ENCODE measurements around the gene GDNF.
A peak's percentile ranks its signal among the peaks of the same experiment; 100 is the strongest.

Gene GDNF, protein sequence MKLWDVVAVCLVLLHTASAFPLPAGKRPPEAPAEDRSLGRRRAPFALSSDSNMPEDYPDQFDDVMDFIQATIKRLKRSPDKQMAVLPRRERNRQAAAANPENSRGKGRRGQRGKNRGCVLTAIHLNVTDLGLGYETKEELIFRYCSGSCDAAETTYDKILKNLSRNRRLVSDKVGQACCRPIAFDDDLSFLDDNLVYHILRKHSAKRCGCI

DNA sequence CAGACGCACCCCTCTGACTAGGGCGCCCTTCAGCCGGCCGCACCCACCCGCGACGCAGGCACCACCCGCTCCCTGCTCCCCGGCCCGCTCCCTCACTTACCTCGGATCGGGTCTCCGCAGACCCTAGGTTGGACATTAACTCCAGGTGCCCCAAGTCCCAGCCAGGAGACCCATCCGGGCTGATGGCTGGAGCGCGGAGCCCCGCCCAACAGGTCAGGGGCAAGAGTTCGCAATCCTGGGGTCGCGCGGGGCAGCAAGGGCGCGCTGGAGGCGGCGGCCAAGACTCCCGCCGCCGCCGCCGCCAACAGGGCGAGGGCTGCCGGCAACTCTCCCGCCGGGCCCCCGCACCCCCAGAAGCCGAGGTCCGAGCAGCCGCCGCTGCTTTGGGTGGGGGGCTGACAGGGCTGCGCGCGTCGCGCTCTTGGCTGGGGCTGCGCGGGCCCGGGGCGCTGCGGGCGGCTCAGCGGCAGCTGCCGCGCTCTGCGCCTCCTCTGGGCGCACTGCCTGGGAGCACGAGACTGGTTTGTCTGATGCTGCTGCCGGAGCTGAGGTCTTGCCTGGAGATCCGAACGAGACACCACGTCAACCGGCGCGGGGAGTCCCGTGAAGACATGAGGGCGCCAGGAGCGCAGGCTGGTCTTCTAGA lies at the start of gene GDNF:
Gene GDNF, minus strand, starts transcription at position 635 of the 646 bp plus-strand sequence. CDS start 5,245 bp downstream, outside the sequence.
- H3K4me3 Mint-ChIP-seq = peak within 1 kb of the TSS; percentile 61
- peaks cover 83% of the 10 kb centered on the region for H3K27me3 Mint-ChIP-seq
- no peak for ATAC-seq (replicated peaks; ENCODE audit: extremely low read depth, poor library complexity, severe bottlenecking)
- no peaks in the 10 kb centered on the region for H3K36me3 Mint-ChIP-seq (ENCODE audit: insufficient read depth)
- H3K9me3 Mint-ChIP-seq = no peaks in the 10 kb centered on the region
- no peak within 1 kb of the TSS for H3K27ac Mint-ChIP-seq (ENCODE audit: low read depth)
- H3K4me1 Mint-ChIP-seq = peaks cover 16% of the 10 kb centered on the region
- no peak for DNase-seq (ENCODE audit: low spot score in 2 of 2)

DNA sequence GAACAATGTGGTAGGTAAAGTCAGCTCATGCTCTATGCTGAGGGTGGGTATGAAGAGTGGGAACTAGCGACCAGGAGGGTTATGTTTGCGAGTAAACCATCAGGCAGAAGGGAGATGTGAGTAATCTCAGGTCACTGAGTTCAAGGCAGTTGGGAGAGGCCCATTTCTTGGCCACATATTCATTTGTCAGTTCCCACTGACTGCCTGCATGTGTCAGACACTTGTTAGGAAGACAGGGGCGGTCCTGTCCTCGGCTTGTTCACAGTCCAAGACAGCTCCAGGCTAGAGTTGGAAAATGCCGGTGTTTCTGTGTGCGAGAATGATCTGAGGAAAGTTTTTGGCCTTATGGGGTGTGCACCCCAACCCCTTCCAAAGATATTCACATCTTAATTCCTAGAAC lies 48.6 kb upstream of the GDNF start:
- Mint-ChIP-seq H3K27me3 (peaks cover 39% of the 10 kb centered on the region), H3K4me1 (no peaks in the 10 kb centered on the region), H3K4me3 (no peak overlapping the region), H3K9me3 (no peaks in the 10 kb centered on the region), H3K36me3 (ENCODE audit: insufficient read depth) (no peaks in the 10 kb centered on the region), H3K27ac (ENCODE audit: low read depth) (no peak overlapping the region)
- ATAC-seq (replicated peaks; ENCODE audit: extremely low read depth, poor library complexity, severe bottlenecking) (no peak), DNase-seq (ENCODE audit: low spot score in 2 of 2) (no peak)

DNA sequence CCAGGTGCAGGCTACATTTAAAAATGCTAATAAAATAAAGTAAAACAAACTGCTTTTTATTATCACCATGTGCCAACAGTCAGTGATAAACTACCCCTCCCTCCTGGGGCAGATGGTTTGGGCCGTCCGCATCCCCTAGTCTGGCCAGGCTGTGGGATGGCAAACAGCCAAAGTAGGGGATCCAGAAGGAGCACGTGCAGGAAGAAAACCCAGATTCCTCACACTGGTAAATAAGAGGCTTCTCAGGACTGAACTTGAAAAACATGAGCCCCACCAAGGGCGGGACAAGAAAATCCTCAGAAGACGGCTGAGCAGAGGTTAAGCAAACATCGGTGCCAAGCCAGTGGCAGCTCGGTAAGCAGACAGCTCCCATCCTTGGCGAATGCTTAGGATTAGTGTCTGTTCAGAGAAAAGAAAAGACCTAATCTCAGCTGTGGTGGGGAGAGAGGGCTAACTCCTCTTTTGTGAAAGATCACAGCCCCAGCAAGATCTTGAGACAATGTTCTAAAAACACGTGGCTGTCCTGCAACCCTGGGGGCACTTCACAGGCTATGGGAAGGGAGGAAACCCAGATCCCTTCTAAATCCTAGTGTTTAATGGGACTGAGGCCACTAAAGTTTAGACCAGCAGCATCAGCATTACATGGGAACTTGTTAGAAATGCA lies 46.5 kb upstream of the GDNF start:
- no peak overlapping the region for H3K27ac Mint-ChIP-seq (ENCODE audit: low read depth)
- peaks cover 7% of the 10 kb centered on the region for H3K9me3 Mint-ChIP-seq
- ATAC-seq (replicated peaks; ENCODE audit: extremely low read depth, poor library complexity, severe bottlenecking) (no peak), DNase-seq (ENCODE audit: low spot score in 2 of 2) (no peak)
- H3K36me3 Mint-ChIP-seq (ENCODE audit: insufficient read depth) = no peaks in the 10 kb centered on the region
- no peak overlapping the region for H3K4me3 Mint-ChIP-seq
- peaks cover 48% of the 10 kb centered on the region for H3K27me3 Mint-ChIP-seq
- no peaks in the 10 kb centered on the region for H3K4me1 Mint-ChIP-seq

DNA sequence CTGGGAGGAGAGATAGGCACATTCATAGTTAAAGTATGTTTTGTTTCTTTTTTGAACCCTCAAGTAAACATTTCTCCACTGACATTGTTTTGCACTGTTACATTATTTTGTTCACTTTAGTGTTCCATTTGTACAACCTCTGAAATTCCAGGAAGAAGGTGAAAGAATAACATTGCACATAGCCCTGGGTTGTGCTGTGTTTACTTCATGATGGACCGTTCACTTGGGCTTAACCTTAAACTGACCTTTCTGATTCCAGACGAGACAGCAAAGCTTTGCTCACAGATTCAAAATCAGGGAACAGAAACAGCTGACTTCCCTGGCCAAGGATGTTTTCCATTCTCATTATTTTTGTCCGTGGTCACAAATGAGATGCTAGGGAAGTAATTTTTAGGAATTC lies 42.8 kb upstream of the GDNF start:
- no peak overlapping the region for H3K27ac Mint-ChIP-seq (ENCODE audit: low read depth)
- DNase-seq (ENCODE audit: low spot score in 2 of 2) (no peak), ATAC-seq (replicated peaks; ENCODE audit: extremely low read depth, poor library complexity, severe bottlenecking) (no peak)
- H3K27me3 Mint-ChIP-seq = peaks cover 39% of the 10 kb centered on the region
- H3K9me3 Mint-ChIP-seq = peaks cover 14% of the 10 kb centered on the region
- H3K4me1 Mint-ChIP-seq = no peaks in the 10 kb centered on the region
- H3K36me3 Mint-ChIP-seq (ENCODE audit: insufficient read depth) = no peaks in the 10 kb centered on the region
- no peak overlapping the region for H3K4me3 Mint-ChIP-seq

DNA sequence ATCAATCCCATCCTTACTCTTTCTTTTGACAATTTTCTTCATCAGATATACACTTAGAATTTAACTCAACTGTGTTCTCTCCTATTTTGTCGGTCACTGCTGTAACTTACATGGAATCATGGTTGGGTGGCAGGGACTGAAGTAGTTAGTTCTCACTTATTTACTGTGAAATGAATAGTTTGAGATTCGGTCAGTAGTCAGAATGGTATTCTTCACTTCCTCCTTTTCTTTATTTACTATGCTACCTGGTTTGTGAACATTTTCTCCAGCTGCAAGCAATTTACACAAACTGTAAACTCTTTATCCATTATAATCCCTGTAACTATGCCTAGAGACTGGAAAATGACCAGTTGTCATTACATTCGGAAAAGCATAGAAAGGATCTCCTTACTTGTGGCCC lies 41.5 kb upstream of the GDNF start:
- Mint-ChIP-seq H3K4me1 (no peaks in the 10 kb centered on the region), H3K27ac (ENCODE audit: low read depth) (no peak overlapping the region), H3K36me3 (ENCODE audit: insufficient read depth) (no peaks in the 10 kb centered on the region), H3K9me3 (peaks cover 14% of the 10 kb centered on the region), H3K4me3 (no peak overlapping the region), H3K27me3 (peaks cover 39% of the 10 kb centered on the region)
- no peak for ATAC-seq (replicated peaks; ENCODE audit: extremely low read depth, poor library complexity, severe bottlenecking)
- DNase-seq (ENCODE audit: low spot score in 2 of 2) = no peak

DNA sequence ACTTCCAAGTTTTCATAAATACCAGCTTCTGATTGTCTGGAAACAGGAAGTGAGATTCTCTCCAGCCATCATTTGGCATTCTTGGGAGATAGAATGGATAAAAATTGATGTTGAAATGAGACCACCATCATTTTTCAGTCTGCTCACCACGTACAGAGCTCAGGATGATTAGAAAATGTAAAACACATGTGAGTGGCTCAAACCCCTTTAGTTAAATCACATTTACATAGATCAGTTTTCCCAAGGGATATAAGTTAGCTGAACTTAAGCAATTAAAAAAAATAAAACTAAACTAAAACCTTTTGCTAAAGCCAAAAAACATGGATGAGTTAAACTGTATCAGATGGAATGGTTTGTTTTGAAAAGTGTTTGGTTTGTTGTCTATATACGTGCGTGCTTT lies 37.1 kb upstream of the GDNF start:
- no peak overlapping the region for H3K4me3 Mint-ChIP-seq
- H3K36me3 Mint-ChIP-seq (ENCODE audit: insufficient read depth) = no peaks in the 10 kb centered on the region
- H3K27me3 Mint-ChIP-seq = peaks cover 13% of the 10 kb centered on the region
- H3K9me3 Mint-ChIP-seq = peaks cover 13% of the 10 kb centered on the region
- no peak for DNase-seq (ENCODE audit: low spot score in 2 of 2)
- ATAC-seq (replicated peaks; ENCODE audit: extremely low read depth, poor library complexity, severe bottlenecking) = no peak
- no peaks in the 10 kb centered on the region for H3K4me1 Mint-ChIP-seq
- no peak overlapping the region for H3K27ac Mint-ChIP-seq (ENCODE audit: low read depth)

DNA sequence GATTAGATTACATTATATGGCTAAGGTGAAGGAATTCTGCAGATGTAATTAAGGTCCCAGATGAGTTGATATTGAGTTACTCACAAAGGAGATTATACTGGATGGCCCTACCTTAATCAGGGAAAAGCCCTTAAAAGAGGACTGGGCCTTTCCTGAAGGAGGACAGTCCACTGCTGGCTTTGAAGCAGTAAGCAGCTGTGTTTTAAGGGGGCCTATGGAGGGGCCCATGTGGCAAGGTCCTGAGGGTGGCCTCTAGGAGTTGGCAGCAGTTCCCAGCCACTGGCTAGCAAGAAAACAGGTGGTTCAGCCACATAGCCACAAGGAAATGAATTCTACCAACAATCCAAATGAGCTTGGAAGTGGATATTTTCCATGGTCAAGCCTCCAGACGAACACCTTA lies 36.4 kb upstream of the GDNF start:
- ATAC-seq (replicated peaks; ENCODE audit: extremely low read depth, poor library complexity, severe bottlenecking) = no peak
- no peaks in the 10 kb centered on the region for H3K36me3 Mint-ChIP-seq (ENCODE audit: insufficient read depth)

DNA sequence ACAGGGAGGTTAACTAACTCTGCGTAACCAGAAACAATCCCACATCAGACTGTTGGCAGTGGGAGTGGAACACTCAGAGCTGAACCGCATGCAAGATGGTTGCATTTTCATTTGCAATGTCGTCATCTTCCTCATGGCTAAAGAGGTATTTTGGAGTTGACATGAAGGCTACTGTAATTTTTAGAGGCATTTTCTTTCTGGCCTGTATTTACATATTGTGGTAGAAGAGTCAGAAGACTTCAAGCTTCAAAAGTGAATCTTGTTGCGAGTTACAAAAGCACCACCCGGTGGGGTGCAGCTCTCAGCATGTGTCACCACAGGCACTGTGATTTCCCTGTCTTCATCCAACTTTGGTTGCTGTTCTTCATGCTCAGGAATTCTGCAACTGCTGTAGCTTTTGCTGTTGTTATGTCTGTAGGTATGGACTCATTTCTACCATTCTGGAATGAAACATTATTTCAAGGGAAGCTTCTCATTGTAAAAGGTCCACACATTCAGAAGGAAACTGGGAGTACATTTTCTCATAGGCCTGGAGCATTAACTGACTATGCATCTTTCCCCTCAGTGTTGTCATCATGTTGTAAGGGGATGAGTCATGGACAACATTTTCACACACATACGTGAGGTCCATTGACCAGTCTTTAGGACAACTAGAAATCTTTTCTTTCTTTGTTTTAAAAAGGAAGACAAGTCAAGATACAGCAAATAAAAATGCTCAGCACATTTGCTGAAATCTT lies 35.4 kb upstream of the GDNF start:
- ATAC-seq (replicated peaks; ENCODE audit: extremely low read depth, poor library complexity, severe bottlenecking) = no peak
- H3K4me1 Mint-ChIP-seq = no peaks in the 10 kb centered on the region
- H3K4me3 Mint-ChIP-seq = no peak overlapping the region
- H3K36me3 Mint-ChIP-seq (ENCODE audit: insufficient read depth) = no peaks in the 10 kb centered on the region
- no peaks in the 10 kb centered on the region for H3K27me3 Mint-ChIP-seq
- H3K9me3 Mint-ChIP-seq = peaks cover 7% of the 10 kb centered on the region
- DNase-seq (ENCODE audit: low spot score in 2 of 2) = no peak
- H3K27ac Mint-ChIP-seq (ENCODE audit: low read depth) = no peak overlapping the region

More for the DNA sequence above, 36.4 kb upstream of the GDNF start:
- DNase-seq (ENCODE audit: low spot score in 2 of 2) = no peak
- H3K9me3 Mint-ChIP-seq = peaks cover 7% of the 10 kb centered on the region
- peaks cover 6% of the 10 kb centered on the region for H3K27me3 Mint-ChIP-seq
- H3K4me3 Mint-ChIP-seq = no peak overlapping the region
- no peak overlapping the region for H3K27ac Mint-ChIP-seq (ENCODE audit: low read depth)
- no peaks in the 10 kb centered on the region for H3K4me1 Mint-ChIP-seq

DNA sequence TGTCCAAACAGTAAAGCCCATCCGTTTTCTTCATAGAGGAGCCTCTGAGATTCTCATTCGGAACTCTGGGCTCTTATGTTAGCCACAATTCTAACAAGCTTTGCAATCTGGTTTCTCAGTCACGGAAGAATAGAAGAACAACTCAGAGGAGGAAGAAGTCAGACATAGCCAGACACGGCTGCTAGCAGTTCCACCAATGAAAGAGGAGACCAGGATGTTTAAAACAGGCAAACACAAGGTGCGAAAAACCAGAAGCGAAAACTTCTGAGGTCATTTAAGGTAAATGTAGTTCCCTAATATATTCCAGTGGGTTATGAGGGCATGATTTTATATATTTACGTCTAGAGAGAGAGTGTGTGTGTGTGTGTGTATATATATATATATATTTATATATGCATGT lies 34.1 kb upstream of the GDNF start:
- Mint-ChIP-seq H3K9me3 (no peaks in the 10 kb centered on the region), H3K36me3 (ENCODE audit: insufficient read depth) (no peaks in the 10 kb centered on the region), H3K27ac (ENCODE audit: low read depth) (no peak overlapping the region), H3K27me3 (peaks cover 3% of the 10 kb centered on the region), H3K4me3 (no peak overlapping the region), H3K4me1 (no peaks in the 10 kb centered on the region)
- no peak for DNase-seq (ENCODE audit: low spot score in 2 of 2)
- no peak for ATAC-seq (replicated peaks; ENCODE audit: extremely low read depth, poor library complexity, severe bottlenecking)

DNA sequence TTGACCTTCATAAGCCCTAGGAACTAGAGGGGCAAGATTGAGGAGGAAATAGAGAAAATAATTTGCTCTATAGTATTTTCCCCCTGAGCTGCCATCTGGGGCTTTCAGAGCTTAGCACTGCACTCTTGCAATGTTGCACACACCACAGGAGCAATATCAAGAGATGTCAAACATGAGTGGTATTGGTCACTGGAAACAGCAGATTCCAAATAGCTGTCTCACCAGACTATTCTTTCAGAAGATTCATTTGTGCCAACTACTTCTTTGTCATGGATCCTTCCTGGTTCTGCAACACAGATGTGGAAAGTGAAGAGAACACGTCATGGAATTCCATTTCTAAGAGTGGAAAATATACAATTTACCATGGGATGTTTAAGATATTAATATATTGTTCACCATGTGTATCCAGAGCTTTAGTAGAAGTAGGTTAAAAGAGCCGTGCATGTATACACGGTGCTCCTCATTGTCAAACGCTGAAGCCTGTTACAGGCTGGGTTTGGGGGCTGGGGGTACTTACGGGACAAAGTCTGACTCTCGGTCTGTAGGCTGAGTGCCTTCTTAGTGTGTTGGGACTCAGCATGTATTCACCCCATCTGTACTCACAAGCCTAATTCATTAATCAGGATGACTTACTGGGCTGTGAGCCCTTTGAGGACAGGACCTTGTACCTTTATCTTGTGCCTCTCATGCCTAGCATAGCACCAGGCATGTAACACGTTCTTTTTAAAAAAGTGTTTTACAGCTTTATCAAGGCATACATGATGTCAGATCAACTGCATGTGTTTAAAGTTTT lies 31.4 kb upstream of the GDNF start:
- Mint-ChIP-seq H3K9me3 (no peaks in the 10 kb centered on the region), H3K4me1 (no peaks in the 10 kb centered on the region), H3K36me3 (ENCODE audit: insufficient read depth) (no peaks in the 10 kb centered on the region), H3K27ac (ENCODE audit: low read depth) (no peak overlapping the region), H3K27me3 (peaks cover 26% of the 10 kb centered on the region), H3K4me3 (no peak overlapping the region)
- no peak for DNase-seq (ENCODE audit: low spot score in 2 of 2)
- no peak for ATAC-seq (replicated peaks; ENCODE audit: extremely low read depth, poor library complexity, severe bottlenecking)

DNA sequence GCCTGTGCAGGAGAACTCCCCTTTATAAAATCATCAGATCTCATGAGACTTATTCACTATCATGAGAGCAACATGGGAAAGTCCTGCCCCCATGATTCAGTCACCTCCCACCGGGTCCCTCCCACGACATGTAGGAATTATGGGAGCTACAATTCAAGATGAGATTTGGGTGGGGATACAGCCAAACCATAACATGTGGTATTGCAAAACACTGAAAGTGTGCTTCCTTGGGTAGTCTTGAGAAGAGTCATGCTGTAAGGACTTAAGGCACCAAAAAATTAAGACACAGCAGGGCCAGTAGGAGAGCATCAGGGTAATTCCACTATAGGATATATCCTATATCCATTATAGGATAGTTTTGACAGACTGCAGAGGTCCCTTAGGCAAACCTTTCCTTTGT lies 29.4 kb upstream of the GDNF start:
- Mint-ChIP-seq H3K27me3 (peaks cover 38% of the 10 kb centered on the region), H3K27ac (ENCODE audit: low read depth) (no peak overlapping the region), H3K9me3 (no peaks in the 10 kb centered on the region), H3K36me3 (ENCODE audit: insufficient read depth) (no peaks in the 10 kb centered on the region), H3K4me1 (no peaks in the 10 kb centered on the region), H3K4me3 (no peak overlapping the region)
- ATAC-seq (replicated peaks; ENCODE audit: extremely low read depth, poor library complexity, severe bottlenecking) = no peak
- DNase-seq (ENCODE audit: low spot score in 2 of 2) = no peak

DNA sequence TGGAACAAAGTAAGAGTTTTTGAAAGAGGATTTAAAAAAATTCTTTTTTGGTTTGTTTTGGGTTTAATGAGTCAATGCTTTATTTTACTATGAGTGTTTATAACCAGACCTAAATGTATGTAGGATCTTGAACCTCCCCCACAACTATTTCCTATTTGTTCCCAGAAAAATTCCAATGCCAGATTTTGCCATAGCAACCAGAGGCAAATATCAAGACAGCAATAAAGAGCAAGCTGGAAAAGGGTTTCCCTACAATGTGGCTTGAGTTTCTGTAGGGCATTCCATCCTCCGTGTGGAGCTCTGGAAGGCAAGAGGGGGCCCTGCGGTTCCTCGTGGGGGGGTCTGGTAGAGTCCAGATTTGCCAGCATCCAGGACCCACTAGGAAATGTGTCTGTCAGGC lies 27.8 kb upstream of the GDNF start:
- Mint-ChIP-seq H3K4me3 (no peak overlapping the region), H3K27ac (ENCODE audit: low read depth) (no peak overlapping the region), H3K4me1 (no peaks in the 10 kb centered on the region), H3K27me3 (peaks cover 54% of the 10 kb centered on the region), H3K9me3 (no peaks in the 10 kb centered on the region), H3K36me3 (ENCODE audit: insufficient read depth) (no peaks in the 10 kb centered on the region)
- ATAC-seq (replicated peaks; ENCODE audit: extremely low read depth, poor library complexity, severe bottlenecking) = no peak
- no peak for DNase-seq (ENCODE audit: low spot score in 2 of 2)

Measured in central memory CD8-positive, alpha-beta T cell (primary cell).